NOMO-1 treated with dmso at 0.1 percent for 144 hours (cell line): ENCODE data around the gene CEP112.
"Not testable (repeated sequence)": the region's sequence is repeated elsewhere in the genome, so short reads cannot be mapped to it uniquely, and the experiment has no call there.

ENCODE experiments used
- DNase-seq: peaks from one replicate; lab custom pipeline; 2025; ENCODE audit not compliant: unreplicated experiment; lab: John Stamatoyannopoulos, UW

Gene CEP112

DNA sequence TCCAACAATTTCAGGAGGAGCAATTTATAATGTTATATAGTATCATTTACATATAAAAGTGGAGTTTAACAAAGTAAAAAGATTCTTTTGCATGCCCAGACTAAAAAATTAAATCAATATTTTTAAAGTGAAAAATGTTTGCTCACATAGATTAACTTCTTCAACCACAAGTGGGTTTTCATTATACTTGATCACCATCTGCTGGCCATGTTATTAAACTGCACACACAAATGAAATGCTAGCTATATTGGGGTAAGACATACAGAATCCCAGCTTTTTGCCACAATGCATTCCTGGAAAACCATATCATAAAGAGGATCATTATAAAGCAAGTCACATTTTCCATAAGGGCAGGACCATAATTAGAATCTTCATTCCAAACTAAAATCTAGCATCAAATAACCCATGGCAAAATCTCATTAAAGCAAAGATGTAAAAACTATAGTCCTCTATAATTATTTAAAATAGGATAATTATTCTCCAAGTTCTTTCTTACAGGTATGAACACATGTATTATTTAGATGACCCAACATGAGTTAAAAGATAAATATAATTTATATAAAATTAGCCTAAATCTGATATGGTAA is 26.3 kb downstream of the CEP112 start:
- DNase-seq = no peak

DNA sequence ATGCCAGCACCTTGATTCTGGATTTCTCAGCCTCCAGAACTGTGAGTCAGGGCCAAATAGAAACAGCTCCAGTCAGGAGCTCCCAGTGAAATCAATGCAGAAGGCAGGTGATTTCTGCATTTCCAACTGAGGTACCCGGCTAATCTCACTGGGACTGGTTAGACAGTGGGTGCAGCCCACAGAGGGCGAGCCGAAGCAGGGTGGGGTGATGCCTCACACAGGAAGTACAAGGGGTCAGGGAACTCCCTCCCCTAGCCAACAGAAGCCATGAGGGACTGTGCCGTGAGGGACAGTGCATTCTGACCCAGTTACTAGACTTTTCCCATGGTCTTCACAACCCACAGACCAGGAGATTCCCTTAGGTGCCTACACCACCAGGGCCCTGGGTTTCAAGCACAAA is 36.9 kb downstream of the CEP112 start:
- not testable (repeated sequence) for DNase-seq

GRCh38 chr17:66152756-66153155 is 39.2 kb downstream of the CEP112 start:
- DNase-seq = no peak

GRCh38 chr17:66150708-66151107 is 41.2 kb downstream of the CEP112 start:
- no peak for DNase-seq

- DNase-seq = no peak
Measured at GRCh38 chr17:66149562-66149961, 42.4 kb downstream of the CEP112 start.

DNA sequence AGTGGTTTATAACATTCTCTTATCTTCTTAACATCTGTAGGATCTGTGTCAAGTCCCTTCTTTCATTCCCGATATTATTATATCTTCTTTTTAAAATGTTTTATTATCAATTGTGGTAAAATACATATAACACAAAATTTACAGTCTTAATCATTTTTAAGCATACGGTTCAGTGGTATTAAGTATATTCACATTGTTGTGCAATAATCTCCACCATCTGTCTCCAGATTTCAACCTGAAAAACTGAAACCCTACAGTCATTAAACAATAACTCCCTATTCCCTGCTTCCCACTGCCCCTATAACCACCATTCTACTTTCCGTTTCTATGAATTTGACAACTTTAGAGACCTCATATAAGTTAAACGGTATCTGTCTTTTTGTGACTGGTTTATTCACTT is 45.5 kb downstream of the CEP112 start:
- no peak for DNase-seq

DNA sequence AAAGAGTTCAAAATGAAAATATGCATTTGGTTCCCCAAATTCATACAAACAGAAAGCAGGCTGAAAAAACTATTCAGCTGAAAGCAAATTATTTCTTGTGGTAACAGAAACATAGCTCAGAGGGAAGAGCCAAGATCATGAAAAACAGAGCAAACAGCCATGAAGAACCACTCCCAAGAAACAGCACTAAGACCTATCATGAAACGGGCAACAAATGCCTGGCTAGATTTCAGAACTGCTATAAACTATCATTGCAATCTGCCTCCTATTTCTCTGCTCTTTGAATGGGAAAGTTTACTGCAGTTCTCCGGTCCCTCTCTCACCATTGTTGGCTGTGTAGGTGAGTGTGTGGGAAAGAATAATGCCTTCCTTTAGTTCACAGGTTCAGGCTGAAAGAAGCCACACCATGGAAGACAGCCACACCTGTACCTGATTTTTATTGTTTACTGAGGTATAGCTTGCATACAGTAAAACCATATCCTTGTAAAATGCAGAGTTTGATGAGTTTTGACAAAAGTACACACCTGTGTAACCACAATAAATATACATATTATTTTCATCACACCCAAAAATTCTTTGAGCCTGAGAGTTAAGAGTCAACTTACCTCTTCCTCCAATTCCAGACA is 48.2 kb downstream of the CEP112 start:
- DNase-seq = no peak

DNA sequence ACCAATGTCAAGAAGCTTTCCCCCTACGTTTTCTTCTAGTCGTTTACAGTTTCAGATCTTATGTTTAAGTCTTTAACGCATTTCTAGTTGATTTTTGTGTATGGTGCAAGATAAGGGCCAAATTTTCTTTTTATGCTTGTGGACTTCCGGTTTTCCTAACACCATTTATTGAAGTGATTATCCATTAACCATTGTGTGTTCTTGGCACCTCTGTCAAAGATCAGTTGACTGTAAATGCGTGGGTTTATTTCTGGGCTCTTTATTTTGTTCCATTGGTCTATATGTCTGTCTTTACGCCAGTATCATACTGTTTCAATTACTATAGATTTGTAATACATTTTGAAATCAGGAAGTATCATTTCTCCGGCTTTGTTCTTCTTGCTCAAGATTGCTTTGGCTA is 49.5 kb downstream of the CEP112 start:
- DNase-seq = no peak

DNA sequence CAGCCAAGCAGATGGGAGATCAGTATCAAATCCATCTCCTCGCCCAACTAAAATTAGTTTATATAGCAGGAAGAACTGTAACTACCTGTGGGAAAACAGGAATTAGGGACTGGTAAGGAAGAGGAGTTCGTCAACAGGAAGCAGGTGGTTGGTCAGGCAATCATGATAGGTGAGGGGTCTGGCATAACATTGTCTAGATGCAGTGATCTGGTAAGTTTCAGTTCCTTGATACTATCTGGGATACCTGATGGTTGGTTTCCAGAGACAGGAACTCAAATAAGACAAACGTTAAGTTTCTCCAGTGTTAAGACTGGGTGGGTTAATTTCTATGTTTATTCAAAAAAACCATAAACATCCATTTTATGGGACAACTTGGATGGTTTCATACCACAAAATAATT is 53.8 kb downstream of the CEP112 start:
- DNase-seq = no peak

DNA sequence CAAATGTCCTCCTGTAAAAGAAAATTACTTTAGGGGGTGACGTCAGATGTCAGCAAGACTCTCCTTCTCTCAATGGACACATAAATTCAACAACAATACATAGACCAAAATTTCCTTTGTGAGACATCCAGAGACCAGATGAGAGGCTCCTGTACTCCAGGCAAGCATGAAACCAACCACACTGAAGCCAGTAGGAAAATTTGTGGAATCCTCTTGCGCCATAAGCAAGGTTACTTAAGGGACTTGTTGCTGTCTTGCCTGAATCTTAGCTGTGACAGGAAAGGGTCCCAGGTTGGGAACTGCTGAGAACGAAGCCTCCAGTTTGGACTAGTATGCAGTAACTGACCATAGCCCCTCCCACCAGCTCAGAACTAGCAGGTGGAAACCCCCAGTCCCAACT is 56.0 kb downstream of the CEP112 start:
- no peak for DNase-seq

DNA sequence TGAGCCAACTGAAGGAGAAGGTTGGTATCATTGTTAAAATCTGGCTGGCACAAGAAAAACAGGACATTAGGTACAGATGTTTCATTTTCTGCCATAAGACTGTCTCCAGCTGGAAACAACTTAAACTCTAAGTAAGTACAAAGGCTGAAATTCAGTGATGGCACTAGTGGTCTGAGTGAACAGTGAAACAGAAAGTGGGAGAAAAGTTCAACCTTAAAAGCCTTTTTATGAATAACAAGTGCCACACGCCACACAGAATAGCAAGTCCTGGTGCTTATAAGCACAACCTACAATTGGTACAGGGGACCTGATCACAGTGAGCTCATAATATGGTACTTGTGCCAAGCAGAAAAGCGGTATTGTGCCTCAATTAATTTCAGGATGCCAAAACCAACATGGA is 56.7 kb downstream of the CEP112 start:
- no peak for DNase-seq

- DNase-seq = no peak
Measured at GRCh38 chr17:66129759-66130158, 62.2 kb downstream of the CEP112 start.

DNA sequence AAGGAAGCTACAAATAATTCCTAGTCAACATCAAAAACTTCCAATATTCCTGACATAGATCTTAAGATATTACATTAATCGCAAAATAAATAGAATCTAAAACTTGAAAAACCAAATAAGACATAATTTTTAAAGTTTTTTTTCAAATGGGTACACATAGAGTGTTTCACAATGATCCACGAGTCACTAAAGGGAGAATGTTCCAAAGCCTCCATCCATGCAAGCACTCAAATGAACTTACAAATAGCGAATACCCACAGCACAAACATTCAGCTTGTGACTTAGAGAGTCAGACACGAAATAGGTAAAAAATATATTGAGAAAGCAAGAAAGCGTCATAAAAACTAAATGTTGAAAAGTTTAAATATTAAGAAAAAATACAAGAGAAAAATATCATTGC is 65.7 kb downstream of the CEP112 start:
- DNase-seq = no peak

- no peak for DNase-seq
Measured at GRCh38 chr17:66123163-66123562, 68.8 kb downstream of the CEP112 start.

GRCh38 chr17:66115246-66115645 is 76.7 kb downstream of the CEP112 start:
- DNase-seq = no peak

GRCh38 chr17:66114609-66115008 is 77.3 kb downstream of the CEP112 start:
- DNase-seq = no peak

DNA sequence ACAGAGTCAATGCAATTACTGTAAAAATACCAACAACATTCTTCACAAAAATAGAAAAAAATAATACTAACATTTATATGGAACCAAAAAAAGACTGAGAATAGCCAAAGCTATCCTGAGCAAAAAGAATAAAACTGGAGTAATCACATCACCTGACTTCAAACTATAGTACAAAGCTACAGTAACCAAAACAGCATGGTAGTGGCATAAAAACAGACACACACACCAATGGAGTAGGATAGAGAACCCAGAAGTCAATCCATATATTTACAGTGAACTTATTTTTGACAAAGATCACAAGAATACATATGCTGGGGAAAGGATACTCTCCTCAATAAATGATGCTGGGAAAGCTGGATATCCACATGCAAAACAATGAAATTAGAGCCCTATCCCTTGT is 84.2 kb downstream of the CEP112 start:
- DNase-seq = no peak

GRCh38 chr17:66098040-66098439 is 93.9 kb downstream of the CEP112 start:
- no peak for DNase-seq

- no peak for DNase-seq
Measured at GRCh38 chr17:66094727-66095126, 97.2 kb downstream of the CEP112 start.

GRCh38 chr17:66091445-66092080 is 100.4 kb downstream of the CEP112 start:
- DNase-seq = no peak

DNA sequence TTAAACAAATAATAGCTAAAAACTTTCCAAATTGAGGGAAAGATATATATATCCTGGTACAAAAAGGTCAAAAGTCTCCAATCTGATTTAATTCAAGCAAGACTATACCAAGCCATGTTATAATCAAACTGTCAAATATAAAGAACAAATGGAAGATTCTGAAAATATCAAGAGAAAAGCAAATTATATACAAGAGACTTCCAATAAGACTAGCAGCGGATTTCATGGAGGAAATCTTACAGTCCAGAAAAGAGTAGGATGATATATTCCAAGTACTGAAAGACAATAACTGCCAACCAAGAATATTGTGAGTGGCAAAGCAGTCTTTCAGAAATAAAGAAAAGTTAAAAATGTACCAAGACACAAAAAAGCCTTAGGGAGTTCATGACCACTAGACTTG is 102.2 kb downstream of the CEP112 start:
- no peak for DNase-seq

DNA sequence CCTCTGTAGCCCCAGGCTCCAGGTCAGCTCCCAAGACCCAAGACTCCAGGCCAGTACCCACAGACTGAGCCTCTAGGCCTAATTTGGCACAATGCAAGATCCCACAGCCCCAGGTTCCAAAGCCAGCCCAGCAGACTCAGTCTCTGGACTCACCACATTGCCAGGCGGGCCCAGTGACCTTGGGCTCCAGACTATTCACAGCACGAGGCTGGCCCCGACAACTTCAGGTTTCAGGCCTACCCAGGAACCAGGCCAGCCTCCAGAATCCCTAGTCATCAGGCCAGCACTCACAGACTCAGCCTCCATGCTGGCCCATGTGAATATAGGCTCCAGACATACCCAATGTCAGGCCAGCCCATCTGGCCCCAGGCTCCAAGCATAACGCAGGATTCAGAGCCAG is 103.8 kb downstream of the CEP112 start:
- no peak for DNase-seq

DNA sequence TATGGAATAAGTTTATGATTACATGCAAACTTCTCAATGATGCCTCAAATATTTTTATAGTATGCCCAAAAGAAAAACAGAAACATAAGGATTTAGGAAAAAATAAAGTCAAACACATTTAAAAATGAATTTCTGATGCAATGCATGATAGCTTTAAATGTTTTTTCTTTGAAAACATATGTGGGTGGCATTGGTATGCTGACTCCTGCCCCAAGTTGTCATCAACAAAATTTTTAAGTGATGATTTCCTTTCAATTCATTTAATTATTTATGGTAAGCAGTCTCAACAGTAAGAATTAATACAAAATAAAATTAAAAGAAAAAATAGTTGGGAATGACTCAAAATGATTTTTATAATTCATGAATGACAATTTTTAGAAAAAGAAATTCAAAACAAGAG is 104.9 kb downstream of the CEP112 start:
- DNase-seq = no peak
